NCI-H2107 treated with DMSO at 0.1 percent for 48 hours (cell line): Measurements from ENCODE around the gene MFN2.
"Not testable (repeated sequence)": the region's sequence is repeated elsewhere in the genome, so short reads cannot be mapped to it uniquely, and the experiment has no call there.

ENCODE experiments used
- DNase-seq: peaks from one replicate; lab custom pipeline; 2025; ENCODE audit not compliant: unreplicated experiment; lab: John Stamatoyannopoulos, UW

MFN2 gene

DNA sequence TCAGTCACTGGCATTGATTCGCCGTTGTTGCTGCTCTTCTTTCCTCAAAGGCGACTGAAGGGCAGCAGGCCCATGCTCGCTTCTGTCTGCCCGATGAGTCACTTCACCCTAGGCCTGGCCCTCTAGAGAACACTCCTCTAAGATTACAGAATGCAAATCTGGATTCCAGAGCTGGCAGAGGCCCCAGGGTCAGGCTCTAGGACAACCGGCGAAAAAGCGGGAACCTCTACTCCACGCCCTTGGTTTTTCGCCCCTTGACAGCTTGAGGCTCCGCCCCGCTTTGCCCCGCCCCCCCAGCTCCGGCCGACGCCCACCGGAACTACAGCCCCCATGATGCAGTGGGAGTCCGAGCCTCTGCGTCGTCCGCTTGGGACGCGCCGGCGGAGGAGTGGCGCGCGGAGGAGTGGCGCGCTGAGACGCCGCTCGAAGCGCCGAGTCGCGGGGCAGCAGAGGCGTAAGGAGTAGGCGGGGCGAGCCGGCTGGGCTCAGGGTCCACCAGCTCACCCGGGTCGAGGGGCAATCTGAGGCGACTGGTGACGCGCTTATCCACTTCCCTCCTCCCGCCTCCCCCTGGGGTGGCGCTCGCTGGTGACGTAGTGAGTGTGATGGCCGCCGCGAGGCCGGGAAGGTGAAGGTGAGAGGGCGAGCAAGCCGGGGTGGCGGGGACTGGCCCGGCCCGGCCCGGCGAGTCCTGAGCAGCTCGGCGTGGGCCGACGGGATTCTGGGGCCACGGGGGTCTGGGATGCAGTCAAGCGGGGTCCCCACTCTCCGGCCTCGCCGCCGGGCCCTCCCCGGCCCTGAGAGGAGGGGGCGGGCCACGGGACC lies at the start of gene MFN2:
TSS of gene MFN2 (plus strand) at position 594 of the 825 bp plus-strand sequence. CDS start 8,725 bp downstream, outside the sequence.
- peak; percentile 99 for DNase-seq

DNA sequence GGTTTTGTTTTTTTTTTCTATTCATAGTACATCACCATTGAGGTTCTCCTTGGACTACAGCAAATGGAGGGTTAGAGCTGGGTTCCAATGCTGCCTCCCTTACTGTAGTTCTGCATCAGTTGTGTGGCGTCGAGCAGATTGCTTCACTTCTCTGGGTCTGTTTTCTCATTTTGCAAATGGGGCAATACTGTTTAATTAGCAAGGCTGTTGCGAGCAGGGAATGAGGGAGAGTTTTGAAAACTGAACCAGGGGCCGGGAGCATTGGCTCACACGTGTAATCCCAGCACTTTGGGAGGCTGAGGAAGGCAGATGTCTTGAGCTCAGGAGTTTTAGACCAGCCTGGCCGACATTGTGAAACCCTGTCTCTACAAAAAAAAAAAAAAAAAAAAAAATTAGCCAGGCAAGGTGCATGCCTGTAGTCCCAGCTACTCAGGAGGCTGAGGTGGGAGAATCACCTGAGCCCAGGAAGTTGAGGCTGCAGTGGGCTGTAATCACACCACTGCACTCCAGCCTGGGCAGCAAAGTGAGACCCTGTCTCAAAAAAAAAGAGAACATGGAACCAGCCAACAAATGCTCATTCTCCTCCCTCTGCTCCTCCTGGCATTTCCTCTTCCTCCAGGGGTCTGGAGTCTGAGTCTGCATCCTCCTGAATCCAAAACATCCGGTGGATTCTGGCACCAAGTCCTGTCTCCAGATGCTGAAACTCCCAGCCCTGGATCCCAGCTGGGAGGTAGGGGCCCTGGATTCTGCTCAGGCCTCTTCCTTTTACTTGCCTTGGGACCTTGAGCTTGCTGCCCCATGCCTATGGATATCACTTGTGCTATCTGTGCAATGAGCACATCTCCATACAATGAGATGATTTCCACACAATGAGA lies 49.4 kb upstream of the MFN2 start:
- no peak for DNase-seq

DNA sequence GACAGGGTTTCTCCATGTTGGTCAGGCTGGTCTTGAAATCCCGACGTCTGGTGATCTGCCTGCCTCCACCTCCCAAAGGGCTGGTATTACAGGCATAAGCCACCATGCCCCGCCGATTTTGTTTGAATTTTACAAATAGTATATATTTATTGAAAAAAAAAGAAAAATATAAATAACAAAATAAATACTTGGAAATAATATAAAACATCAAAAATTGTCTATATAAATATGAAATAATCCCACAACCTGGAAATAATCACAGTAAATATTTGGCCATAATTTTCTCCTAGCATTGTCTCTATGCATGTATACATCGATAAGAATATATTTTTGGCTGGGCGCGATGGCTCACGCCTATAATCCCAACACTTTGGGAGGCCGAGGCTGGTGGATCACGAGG lies 48.4 kb upstream of the MFN2 start:
- no peak for DNase-seq

DNA sequence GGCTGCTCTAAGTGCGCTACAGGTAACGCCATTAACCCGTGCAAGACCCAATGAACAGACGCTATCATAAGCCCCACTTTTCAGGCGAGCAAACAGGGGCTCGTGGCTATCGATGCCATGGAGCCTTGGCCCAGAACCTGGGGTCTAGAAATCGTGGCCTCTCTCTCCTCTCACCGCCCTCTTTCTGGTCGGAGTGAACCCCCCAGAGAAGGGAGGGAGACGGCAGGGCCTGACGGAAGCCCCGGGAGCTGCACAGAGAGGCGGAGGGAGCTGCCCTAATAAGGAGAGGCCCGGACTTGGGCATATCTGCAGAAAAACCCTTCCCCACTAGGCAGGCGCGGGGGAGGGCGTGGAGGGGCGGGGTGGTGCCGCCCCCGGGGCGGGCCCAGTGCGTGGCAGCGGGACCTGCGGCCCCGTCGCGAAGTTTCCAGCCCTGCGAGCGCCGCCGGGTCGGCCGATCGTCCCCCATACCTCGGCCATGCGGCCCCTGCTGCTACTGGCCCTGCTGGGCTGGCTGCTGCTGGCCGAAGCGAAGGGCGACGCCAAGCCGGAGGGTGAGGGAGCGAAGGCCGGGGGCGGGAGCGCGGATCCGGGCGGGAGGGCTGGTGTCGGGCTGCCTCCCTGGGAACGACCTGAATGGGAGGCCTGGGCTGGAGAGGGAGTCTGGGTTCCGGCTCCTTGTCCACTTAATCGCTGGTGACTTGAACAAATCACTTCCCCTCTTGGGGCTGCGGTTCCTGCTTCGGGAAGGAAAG lies 45.8 kb upstream of the MFN2 start, which contains the start of gene PLOD1:
TSS of gene PLOD1 (plus strand) at position 416 of the 755 bp plus-strand sequence. CDS start at position 479, 63 bp downstream.
- DNase-seq: peak; percentile 32

DNA sequence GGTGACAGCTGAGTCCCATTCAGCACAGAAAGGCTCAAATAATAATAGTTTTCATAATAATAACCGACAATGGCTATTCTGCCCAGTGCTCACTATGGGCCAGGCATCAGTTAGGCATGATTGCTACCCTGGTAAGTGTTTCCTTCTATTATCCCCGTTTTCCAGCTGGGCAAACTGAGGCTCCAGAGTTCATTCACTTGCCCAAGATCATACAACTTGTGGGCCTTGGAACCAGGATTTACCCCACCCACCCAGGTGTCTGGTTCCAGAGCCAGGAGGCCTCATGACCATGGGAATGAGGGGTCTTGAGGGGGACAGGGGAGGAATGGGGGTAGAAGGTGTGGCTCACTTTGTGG lies 45.2 kb upstream of the MFN2 start:
- no peak for DNase-seq

DNA sequence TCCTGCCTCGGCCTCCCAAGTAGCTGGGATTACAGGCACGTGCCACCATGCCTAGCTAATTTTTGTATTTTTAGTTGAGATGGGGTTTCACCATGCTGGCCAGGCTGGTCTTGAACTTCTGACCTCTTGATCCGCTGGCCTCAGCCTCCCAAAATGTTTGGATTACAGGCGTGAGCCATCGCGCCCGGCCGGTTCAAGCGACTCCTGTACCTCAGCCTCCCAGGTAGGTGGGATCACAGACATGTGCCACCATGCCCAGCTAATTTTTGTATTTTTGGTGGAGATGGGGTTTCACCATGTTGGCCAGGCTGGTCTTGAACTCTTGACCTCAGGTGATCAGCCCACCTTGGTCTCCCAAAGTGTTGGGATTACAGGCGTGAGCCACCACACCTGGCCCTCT lies 44.5 kb upstream of the MFN2 start:
- DNase-seq: not testable (repeated sequence)

DNA sequence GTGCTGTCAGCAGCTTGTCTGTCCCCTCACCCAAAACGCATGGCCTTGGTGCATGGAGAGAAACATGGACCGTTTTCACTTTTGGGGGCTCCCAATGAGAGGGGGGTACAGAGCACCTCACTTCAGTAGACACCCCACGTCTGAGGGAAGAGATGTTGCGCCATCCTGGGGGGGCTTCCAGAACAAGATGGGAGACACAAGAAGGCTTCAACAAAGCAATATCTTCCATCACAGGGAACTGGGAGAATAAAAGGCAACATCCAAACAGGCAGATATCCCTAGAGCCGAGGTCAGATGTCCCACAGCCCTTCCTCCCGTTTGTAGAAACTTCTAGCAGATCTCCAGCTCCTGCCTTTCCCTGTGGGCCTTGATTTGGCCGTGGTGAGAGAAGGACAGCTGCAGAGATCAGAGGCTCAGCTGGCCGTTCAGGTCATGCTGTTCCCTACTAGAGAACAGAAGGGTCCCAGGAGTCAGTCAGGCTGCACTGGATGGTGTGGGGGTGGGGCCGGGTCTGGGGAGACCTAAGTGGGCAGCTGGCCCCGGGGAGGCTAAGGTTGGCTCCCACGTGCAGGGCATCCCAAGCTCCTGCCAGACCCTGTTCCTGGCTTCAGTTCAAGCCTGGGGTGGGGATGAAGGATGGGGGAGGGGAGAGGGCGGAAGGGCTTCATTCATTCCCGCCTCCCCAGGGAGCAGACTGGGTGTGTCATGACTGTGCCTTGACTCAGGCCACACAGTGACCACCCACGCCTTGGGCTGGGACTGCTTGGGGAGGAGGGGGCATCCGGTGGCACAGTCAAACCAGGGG lies 41.3 kb upstream of the MFN2 start:
- DNase-seq: no peak

DNA sequence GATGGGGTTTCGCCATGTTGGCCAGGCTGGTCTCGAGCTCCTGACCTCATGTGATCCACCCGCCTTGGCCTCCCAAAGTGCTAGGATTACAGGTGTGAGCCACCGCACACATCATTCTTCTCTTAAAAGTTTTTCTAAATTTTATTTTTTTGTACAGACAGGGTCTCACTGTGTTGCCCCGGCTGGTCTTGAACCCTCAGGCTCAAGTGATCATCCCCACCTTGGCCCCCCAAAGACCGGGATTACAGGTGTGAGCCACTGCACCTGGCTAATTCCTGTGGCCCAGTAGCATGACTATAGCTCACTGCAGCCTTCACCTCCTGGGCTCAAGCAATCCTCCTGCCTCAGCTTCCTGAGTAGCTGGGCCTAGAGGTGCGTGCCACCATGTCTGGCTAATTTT lies 40.5 kb upstream of the MFN2 start:
- not testable (repeated sequence) for DNase-seq

DNA sequence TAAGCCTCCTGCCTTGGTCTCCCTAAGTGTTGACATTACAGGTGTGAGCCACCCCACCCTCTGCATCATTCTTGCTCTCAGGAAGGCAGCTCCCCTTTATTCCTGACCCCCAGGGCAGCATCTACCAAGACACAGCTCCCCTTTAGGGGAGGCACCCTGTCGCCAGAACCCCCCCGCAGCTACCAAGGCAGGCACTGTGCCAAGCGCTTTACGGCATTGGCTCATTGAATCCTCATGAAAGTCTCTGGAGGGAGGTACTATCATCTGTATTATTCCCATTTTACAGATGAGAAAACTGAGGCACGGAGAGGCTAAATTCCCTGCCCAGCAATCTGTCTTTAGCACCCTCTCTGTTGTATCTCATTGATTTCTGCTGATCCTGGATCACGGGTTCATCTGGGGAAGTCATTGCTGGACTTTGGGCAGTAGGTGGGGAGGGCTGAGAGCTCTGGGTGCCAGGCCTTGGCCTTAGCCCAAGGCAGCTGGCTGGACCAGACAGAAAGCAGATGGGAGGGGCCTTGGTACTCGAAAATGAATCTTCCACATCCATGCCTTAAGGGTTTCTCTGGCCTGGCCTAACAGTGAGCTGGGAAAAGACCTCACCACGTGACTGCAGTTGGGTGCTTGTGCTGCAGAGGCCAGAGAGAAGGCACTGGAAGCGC lies 39.9 kb upstream of the MFN2 start:
- no peak for DNase-seq

DNA sequence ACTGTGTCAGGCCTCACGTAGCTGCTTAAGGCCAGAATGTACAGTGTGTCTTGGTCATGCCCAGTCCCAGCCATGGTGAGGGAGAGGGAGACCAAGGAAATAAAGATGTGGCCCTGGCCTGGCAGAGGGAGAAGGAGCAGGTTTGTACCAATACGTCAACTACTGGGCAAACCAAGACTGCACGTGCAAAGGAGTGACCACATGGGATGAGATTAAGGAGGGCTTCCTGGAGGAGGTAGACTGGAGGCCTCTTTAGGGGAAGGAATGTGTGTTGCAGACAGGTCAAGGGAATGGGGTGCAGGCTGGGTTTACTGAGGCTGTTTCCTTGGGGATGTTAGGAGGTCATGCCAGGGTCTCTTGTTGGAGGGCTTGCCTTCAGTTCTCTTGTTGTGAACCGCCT lies 38.0 kb upstream of the MFN2 start:
- DNase-seq: no peak

DNA sequence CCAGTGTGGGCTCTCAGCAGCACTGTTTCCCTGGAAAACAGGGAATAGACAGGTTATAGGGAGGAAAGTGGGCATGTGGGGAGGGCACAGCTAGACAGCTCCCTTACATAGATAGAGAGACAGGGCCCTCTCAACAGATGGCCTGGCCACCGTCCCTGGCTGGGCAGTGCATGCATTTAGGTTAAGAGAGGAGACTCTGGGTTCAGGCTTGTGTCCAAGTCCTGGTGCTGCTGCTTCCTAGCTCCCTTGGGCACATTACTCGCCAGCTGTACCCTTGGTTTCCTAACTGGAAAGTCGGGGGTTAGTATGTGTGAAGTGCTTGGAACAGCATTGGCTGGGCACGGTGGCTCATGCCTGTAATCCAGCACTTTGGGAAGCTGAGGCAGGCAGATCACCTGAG lies 36.6 kb upstream of the MFN2 start:
- DNase-seq: no peak

DNA sequence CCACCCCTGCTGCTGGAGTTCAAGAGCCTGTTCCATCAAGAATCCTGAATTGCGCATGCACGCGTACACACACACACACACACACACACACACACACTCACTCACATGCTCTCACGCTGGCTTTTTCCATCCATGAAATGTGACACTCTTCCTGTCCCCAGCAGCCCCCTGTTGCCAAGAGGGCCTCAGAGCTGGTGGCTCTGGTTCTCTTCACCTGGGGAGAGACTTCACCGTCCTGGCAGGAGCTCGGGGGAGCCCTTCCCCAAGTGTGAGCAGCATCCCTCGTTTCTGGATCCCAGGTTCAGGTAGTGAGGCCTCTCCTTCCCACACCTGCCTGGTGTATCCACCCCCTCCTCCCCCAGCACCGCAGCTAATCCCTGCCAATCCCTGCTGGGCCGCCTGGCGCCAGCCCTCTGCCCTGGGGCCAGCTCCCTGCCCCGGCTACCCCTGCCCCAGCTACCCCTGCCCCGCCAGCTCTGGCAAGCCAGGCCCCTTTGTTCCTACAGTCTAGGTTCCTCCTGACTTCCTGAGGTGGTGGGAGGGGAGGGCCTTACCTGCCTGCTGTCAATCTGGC lies 35.8 kb upstream of the MFN2 start:
- peak; percentile 95 for DNase-seq

DNA sequence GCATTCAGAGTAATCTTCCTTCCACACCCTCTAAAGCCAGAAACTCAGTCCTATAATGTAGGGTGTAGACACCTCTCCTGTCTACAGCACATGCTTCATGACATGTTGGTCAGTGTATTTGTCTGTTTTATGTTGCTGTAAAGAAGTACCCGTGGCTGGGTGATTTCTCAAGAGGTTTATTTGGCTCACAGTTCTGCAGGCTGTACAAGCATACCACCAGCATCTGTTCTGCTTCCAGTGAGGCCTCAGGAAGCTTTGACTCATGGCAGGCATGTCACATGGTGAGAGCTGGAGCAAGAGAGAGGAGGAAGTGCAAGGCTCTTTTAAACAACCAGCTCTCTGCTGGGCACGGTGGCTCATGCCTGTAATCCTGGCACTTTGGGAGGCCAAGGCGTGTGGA lies 33.6 kb upstream of the MFN2 start:
- DNase-seq: no peak

DNA sequence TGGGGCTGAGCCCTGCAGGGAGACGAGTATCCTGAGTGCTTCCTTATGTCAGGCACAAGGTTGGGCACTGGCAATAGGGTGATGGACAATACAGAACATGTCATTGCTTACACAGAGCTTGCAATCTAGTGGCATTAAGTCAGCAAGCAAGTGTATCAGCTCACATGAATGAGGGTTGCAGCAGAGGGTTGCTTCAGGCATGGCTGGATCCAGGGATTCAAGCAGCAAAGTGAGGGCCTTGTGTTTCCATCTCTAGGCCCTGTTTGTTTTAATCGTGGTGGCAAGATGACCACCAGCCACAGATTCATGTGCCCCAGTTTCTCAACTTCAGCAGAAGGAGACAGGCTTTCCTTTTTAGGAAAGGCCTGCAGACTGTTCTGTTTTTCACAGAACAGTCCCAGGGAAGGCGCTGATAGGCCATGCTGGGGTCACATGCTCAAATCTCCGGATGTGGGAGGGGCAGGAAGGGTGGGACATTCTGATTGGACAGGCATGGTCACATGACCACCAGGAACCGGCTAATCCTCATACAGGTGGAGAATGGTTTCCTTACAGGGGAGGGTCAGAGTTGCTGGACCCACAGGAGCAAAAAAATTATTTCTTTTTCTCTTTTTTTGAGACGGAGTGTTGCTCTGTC lies 31.3 kb upstream of the MFN2 start:
- no peak for DNase-seq

DNA sequence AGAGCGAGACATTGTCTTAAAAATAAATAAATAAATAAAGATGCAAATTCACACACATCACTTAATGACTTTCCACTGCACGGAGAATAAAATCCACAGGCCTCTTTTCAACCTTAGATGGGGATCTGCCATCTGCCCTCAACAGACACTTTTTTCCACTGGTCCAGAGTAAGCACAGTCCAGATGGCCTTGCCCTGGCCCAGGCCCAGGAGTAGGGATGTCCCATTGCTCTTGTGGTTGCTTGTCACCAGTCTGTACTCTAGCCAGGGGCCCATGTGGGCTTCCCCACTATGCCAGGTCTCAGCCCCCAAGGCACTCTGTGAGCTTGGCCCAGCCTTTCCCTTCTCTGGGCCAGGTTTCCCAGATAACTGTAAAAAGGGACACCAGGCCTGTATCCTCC lies 28.3 kb upstream of the MFN2 start:
- no peak for DNase-seq

DNA sequence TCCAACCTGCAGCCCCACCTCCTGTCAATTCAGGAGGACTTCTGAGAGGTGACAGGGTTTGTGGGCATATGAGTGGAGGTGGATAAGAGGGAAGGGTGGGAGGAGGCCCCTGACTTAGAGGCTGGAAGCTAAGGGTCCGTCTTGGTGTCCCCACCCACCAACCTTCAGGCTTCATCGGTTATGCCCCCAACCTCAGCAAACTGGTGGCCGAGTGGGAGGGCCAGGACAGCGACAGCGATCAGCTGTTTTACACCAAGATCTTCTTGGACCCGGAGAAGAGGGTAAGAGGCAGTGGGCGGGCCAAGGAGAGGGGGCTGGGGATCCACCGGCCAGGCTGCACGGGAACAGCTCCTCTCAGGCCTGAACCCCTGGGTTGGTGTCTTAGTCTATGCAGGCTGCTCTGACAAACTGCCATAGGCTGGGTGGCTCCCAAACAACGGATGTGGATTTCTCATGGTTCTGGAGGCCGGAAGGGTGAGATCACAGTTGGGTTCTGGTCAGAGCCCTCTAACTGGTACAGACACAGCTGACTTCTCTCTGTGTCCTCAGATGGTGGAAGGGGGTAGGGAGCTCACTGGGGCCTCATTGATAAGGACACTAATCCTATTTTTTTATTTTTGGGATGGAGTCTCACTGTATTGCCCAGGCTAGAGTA lies 27.7 kb upstream of the MFN2 start:
- no peak for DNase-seq

DNA sequence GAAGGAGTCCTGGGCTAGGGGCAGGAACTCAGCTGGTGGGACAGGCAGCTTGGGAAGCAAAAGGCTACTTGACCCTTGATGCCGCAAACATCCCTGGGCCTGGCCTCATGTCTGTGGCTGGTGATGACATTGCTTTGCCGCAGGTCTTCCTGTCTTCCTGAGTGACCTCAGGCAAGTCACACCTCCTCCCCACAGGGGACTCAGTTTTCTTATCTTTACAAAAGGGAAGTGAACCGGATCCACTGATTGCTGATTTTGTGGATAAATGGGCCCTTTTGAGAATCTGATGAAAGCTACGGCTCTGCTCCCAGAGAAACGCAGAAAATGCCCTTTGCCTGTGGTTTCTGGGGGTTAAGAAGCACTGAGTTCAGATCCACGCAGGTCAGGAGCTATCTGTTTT lies 25.0 kb upstream of the MFN2 start:
- DNase-seq: no peak

DNA sequence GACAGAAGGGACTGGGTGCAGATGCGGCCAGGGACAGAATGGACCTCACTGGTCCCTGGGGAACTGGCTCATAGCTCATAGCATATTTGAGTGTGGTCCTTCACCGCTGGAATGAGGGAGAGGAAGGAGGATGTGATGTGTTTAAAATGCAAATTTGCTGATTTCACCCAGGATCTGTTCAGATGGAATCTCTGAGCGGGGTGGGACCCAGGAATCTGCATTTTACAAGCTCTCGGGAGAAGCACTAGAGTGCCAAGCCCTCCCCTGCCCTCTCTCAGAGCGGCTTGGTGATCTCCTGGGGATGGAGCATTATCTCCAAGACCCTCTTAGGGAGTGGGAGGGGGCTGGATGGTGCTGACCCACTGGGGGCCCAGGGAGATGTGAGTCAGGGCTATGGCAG lies 22.8 kb upstream of the MFN2 start:
- no peak for DNase-seq

DNA sequence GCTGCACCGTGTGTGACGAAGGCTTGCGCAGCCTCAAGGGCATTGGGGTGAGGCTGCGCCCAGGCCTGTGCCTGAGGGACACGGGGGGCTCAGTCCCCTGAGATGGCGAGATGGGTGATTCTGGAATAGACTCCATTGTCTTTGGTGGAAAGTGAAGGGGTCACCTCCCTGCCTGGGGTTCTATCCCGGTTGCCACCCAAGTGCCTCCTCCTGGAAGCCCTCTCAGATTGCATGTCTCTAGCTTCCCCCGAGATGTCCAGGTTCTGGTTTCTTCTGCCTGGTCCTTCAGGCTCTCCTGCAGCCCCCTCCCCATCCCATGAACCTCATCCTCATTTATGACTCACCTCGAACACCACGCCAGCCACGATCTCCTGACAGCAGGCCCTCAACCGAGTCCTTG lies 22.3 kb upstream of the MFN2 start:
- no peak for DNase-seq
